NCI-H1048 (cell line): Measurements from ENCODE around the gene UBE4B.

Experiments used
- DNase-seq: peaks from one replicate; lab custom pipeline; 2025; lab: John Stamatoyannopoulos, UW

Gene UBE4B

GRCh38 chr1:10042746-10043145 lies 10.0 kb downstream of the UBE4B start:
- no peak for DNase-seq

DNA sequence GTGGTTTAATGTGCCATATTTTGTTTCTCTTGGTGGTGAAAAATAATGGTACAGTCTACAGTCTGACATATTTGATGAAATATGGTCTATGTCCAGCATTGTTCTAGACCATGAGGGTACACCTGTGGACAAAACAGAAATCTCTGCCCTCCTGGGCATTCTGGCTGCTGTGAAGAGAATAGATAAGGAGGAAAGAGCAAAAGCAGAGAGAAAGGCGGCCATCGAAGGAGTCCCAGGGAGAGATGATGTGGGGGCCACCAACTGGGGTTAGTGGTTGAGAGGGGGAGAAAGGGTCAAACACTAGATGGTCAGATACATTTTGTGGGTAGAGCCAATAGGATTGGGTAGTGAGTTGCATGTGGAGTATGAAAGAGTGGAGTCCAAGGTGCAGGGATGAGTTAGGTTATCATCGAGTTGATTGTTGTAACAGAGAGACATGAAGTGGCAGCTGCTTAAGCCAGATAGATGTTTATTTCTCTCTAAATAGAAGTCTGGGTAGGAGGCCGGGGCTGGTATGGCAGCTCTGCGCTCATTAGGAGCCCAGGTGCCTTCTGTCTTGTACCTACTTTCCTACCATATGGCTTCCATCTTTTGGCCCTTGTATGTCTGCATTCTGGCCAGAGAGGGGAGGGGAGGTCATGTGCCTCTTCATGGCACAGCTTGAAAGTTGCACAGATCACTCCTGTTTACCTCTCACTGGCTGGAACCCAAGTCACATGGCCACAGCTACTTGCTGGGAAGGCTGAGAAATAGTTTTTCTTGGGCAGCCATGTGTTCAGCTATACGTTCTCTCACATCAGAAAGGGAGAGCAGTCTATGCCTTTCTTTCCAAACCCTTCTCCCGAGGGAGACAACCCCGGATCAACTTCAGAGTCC lies 13.0 kb downstream of the UBE4B start:
- DNase-seq: no peak

DNA sequence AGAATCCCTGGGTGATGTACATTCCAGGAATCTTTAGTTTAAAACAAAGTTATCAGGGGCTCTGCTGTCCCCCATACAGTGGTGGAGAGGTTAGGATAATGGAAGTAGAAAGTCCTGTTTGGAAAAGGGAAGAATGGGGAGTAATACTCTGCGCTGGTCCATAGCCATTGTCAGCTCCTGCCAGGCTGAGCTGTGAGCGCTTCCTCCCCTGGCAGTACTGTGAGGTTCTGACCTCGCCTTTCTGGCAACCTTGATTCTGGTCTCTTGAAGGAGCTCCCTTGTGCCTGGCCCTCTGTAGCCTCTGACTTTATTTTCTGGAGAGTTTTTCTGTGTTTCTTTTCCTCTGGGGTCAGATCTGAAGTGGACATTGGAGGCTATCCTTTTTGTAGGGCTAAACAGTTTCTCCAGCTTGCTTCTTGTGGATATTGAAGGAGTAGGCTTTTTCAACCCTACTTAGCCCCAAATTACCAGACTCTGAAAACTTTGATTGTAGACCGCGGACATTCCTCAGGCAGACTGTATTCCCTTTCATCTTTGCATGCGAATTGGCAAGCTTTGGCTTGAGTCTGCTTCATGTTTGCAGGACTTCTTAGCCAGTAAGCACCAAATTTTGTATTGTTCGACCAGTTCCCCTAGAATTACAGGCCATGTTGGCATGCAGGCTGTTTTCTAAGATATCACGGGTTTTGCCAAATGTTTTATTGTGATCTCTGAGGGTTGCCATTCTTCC lies 13.8 kb downstream of the UBE4B start:
- DNase-seq: no peak

- DNase-seq: no peak
Measured at GRCh38 chr1:10048601-10049000, 15.8 kb downstream of the UBE4B start.

DNA sequence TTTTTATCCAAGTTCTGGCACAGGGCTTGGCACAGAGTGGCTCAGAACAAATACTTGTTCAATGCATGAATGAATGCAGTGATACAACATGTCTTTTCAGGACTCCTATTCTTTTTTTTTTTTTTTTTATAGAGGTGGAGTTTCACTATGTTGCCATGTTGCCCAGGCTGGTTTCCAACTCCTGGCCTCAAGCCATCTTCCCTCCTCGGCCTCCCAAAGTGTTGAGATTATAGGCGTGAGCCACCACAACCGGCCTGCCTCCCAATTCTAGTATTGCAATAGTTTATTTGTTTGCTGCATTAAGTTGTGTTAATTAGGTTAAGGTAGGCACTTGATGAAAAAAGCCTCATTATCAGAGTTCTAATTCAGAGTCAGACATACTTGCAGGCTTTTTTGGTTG lies 17.9 kb downstream of the UBE4B start:
- no peak for DNase-seq

DNA sequence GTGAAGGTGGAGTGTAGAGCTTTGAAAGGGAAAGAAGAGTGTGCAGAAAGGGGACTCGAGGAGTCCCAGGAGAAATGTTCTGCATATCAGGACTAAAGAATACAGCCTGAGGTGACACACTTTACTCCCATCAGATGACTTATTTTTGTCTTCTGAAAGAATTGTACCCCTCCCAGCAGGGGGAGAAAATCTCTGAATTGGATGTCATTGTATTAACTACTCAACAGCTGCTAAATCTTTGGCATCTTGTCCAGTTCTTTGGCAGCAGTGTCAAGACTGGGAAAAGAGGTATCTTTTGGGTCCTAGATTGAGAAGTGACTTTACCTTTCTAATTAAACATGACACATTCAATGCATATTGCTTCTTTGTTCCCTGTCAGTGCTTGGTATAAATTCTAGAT lies 18.9 kb downstream of the UBE4B start:
- DNase-seq: no peak

DNA sequence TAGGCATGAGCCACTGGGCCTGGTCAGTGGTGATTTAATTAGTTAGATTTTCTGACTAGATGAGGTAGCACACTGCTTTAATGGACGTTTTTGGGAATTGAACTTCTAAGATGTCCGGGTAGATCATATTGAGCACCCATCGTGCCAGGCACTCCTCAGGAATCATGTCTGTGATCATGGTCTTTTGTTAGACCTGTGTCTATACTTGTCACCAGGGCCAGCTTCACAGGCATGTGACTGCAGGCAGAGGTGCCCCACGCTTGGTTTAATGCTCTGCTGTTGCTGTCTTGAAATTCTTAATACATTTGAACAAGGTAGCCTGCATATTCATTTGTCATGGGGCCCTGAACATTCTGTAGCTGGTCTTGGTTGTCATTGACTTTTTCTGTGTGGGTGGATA lies 19.6 kb downstream of the UBE4B start:
- no peak for DNase-seq

DNA sequence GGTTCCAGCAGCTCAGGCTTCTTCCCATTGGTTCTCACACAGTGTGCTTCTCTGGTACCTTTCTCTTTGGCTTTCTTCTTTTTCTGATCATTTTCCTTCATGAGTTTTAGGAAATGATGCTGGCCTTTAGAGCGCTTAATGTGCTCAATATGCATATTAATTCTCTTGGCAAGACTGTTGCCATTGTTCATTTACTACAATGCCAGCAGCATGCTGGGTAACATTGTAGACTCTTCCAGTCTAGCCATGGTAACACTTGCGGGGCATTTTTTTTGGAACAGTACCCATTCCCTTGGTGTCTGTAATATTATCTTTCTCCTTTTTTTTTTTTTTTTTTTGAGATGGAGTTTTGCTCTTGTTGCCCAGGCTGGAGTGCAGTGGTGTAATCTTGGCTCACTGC lies 21.7 kb downstream of the UBE4B start:
- no peak for DNase-seq

DNA sequence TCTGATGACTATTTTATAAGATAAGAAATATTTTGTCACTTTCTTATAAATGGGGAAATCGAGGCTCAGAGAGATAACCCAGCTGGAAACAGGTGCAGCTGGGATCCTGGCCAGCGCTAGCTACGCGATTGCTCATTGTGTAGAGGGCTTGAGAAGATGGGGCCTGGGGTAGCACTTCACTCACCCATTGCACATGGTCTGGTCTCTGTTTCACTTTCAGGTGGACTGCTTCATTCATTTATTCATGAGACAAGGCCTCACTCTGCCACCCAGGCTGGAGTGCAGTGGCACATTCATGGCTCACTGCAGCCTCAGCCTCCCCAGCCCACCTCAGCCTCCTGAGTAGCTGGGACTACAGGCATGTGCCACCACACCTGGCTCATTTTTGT lies 23.8 kb downstream of the UBE4B start:
- no peak for DNase-seq

DNA sequence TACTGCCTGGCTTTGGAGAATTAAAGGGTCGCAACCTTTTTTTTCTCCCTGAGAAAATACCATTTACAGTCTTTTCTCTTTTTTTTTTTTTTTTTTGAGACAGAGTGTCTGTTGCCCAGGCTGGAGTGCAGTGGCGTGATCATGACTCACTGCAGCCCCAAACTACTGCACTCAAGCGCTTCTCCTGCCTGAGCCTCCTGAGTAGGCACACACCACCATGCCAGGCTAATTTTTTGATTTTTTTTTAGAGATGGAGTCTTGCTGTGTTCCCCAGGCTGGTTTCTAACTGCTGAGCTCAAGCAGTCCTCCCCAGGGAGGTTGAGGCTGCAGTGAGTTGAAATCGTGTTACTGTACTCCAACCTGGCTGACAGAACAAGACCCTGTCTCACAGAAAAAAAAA lies 24.6 kb downstream of the UBE4B start:
- DNase-seq: no peak

- DNase-seq: no peak
Measured at GRCh38 chr1:10057796-10058195, 25.0 kb downstream of the UBE4B start.

GRCh38 chr1:10059342-10059718 lies 26.6 kb downstream of the UBE4B start:
- no peak for DNase-seq

DNA sequence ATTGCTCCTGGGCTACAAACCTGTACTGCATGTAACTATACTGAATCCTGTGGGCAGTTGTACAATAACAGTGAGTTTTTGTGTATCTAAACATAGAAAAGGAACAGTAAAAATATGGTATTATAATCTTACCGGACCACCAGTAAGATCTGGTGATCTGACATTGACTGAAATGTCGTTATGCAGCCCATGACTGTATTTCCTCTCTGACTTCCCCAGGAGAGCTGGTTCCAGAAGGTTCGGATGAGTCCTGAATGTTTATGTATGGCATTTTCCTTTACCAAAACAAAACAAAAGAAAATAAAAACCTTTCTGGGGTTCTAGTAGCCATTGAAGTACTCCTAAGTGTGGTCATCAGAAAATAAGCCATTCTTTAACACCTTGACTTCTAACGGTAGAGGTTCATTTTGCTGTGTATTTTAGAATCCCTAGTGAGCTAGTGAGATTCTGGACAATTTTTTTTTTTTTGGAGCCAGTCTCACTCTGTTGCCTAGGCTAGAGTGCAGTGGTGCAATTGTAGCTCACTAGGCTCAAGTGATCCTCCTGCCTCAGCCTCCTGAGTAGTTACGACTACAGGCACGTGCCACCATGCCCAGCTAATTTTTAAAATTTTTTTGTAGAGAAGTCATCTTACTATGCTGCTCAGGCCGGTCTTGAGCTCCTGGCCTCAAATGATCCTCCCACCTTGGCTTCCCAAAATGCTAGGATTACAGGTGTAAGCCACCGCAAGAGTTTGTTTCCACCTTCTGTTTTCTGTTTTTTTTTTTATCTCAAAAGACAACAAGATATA lies 27.7 kb downstream of the UBE4B start:
- no peak for DNase-seq

- no peak for DNase-seq
Measured at GRCh38 chr1:10061276-10061675, 28.5 kb downstream of the UBE4B start.

- no peak for DNase-seq
Measured at GRCh38 chr1:10063878-10064277, 31.1 kb downstream of the UBE4B start.

DNA sequence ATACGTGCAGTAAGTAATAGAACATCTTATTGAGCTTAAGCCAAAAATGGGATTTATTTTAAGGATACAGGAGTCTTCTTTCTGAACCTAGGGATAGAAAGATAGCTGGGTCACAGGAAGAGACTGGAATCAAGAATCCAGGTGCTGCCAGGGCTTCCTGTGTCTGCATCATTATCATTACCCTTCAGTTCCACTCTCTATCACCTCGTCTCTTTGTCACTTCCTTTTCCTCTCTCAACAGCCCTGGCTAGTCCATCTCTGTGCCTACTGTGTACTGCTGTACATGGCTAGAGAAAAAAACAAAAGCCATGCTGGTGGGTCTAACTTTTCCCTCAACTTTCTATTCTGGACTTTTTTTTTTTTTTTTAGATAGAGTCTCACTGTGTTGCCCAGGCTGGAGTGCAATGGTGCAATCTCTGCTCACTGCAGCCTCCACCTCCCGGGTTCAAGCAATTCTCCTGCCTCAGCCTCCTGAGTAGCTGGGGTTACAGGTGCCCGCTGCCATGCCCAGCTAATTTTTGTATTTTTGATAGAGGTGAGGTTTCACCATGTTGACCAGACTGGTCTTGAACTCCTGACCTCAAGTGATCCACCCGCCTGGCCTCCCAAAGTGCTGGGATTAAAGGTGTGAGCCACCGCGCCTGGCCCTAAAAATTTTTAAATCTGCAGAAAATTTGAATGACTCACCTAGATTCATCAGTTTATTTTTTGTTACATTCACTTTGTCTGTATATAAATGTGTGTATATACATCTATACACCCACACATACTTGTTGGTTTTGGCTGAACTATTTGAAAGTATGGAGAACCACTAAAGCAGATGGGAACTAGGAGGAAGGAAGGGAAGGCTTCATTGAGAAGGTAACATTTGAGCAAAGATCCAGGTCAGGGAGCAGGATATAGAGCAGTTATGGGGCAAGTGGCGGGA lies 31.9 kb downstream of the UBE4B start:
- DNase-seq: no peak

DNA sequence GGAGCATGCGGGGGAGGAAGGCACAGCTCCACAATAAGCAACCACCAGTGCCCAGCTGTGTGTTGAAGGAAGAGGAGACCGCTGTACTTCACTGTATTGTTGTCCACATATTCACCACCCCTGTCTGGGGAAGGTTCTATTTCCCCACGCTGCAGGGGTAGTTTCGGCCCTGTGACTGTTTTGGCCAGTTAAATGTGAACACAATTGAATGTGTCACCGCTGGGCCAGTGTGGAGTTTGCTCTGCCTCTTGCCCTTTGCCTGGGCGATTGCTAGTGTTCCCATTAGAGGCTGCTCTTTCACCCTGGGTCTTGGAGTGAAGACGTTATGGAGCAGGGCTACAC lies 32.6 kb downstream of the UBE4B start:
- DNase-seq: no peak

DNA sequence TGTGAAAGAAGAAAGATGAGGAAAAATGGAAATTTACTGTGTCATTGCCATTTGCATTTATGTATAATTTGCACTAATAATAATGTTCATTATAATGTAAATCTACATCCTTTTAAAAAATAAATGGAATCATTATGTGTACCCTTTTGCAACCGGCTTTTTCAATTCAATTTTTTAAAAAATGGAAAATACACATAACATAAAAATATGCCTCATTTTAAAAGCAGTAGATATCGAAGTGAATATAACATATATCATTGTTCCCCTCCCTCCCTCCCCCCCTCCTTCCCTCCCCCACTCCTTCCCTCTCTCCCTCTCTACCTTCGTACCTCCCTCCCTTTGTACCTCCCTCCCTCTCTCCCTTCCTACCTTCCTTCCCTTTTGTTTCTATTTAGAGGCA lies 33.0 kb downstream of the UBE4B start:
- no peak for DNase-seq

DNA sequence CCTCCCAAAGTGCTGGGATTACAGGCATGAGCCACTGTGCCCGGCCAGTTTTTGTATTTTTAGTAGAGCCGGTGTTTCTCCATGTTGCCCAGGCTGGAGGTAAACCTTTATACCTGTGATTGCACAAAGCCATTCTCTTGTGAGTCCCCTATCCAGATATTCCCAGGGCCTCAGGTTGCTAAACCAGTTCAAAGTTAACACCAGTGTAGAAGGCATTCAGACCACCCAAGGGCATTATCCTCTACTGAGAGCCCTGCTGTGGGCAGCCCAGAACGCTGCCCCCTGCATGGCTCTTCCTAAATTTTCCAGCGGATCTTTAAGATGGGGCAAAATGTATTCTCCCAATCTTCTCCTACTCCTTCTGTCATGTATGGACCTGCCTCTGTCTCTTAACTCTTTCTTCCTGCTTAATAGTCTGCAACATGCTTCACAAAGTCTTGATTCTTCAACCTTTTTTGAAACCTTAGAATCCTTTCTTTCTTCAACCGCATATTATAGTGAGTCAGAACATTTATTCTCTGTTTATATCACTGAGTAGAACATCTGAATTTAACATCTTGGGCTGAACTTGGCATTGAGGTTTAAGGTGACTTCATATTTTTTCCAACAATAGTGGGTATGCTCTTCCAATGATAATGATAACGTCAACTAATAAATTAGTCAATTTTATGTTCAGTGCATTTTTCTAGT lies 36.0 kb downstream of the UBE4B start:
- no peak for DNase-seq

- DNase-seq: no peak
Measured at GRCh38 chr1:10070206-10070605, 37.4 kb downstream of the UBE4B start.

DNA sequence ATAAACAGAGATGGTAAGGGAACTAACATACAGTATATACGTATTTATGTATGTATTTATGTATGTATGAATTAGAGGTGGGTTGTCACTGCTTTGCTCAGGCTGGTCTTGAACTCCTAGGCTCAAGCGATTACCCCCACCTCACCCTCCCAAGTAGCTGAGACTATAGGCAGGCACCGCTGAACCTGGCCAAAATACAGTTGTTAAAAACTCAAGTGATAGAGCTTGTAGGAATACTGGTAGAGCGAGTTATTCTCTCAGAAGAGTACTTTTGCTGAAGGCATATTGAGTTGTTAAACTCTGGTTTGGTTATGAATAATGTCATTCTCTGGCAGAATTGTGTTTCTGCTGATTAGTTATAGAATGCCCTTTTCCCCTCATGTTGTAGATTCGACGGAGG lies 38.9 kb downstream of the UBE4B start:
- no peak for DNase-seq
